Measurements from ENCODE around the gene CGRRF1.

Gene CGRRF1

DNA sequence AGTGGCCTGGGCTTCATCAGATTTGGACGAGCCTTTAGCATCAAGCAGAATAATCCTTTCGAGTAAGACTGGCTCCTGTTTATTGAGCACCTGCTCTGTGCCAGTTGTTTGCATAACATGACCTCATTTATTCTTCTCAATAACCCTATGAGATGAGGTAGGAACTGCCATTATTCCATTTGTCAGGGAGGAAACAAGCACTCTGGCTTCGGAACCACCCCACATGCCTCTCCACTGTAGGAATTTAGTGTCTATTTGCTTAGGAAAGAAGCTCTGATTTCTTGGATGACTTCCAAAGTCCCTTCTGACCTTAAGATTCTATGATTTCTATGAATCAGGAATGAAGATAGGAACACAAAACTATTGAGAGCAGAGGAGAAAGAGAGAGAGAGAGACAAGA, 68.3 kb downstream of the CGRRF1 start:
- DNase-seq (ENCODE audit: low read depth), result no peak
- no peak overlapping the region for H3K4me3 ChIP-seq (ENCODE audit: low read depth, low read length)
- TF ChIP-seq, protein P1, sequence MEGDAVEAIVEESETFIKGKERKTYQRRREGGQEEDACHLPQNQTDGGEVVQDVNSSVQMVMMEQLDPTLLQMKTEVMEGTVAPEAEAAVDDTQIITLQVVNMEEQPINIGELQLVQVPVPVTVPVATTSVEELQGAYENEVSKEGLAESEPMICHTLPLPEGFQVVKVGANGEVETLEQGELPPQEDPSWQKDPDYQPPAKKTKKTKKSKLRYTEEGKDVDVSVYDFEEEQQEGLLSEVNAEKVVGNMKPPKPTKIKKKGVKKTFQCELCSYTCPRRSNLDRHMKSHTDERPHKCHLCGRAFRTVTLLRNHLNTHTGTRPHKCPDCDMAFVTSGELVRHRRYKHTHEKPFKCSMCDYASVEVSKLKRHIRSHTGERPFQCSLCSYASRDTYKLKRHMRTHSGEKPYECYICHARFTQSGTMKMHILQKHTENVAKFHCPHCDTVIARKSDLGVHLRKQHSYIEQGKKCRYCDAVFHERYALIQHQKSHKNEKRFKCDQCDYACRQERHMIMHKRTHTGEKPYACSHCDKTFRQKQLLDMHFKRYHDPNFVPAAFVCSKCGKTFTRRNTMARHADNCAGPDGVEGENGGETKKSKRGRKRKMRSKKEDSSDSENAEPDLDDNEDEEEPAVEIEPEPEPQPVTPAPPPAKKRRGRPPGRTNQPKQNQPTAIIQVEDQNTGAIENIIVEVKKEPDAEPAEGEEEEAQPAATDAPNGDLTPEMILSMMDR (IDR thresholded peaks at IDR 0.05; ENCODE audit: control insufficient read depth, extremely low read depth, insufficient read depth), result no peak

DNA sequence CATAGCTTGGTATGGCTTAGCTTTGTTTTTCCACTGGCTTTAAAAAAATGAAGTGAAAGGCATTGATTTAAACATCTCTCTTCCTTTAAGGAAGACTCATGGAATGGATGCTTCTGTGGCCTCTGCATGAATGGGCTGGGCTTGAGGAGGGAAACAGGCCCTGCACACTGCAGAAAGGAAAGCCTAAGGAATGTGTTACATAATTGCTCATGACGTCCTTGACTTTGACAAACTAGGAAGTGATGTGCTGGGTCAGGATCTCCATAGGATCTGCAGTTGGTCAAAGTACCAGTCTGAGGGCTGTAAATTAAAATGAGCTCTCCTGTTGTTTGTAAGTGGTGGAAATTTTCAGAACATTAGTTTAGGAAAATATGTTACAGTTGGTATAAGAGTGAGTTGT, 69.9 kb downstream of the CGRRF1 start:
- no peak for DNase-seq (ENCODE audit: low read depth)
- TF ChIP-seq, protein P1 (IDR thresholded peaks at IDR 0.05; ENCODE audit: control insufficient read depth, extremely low read depth, insufficient read depth), result no peak

DNA sequence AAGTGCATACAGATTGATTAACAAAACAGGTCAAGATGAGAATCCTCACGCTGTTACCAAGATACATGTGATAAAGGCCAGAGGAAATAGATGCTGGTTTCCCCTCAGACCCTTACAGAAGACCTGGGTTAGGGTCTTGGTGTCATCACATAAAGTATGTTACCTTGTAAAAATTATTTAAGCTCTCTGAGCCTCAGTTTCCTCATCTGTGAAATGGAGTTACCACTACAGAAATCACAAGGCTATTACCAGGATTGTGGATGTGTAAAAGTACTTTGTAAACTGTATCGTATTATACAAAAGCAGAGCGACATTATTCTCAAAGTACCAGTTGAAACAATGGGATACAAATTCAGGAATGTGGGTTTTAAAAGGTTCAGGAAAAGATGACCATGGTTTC, 71.2 kb downstream of the CGRRF1 start:
- DNase-seq (ENCODE audit: low read depth), result no peak
- H3K4me3 ChIP-seq (ENCODE audit: low read depth, low read length), result no peak overlapping the region
- TF ChIP-seq, protein P1 (IDR thresholded peaks at IDR 0.05; ENCODE audit: control insufficient read depth, extremely low read depth, insufficient read depth), result no peak

More for the DNA sequence above, 69.9 kb downstream of the CGRRF1 start:
- no peak overlapping the region for H3K4me3 ChIP-seq (ENCODE audit: low read depth, low read length)

DNA sequence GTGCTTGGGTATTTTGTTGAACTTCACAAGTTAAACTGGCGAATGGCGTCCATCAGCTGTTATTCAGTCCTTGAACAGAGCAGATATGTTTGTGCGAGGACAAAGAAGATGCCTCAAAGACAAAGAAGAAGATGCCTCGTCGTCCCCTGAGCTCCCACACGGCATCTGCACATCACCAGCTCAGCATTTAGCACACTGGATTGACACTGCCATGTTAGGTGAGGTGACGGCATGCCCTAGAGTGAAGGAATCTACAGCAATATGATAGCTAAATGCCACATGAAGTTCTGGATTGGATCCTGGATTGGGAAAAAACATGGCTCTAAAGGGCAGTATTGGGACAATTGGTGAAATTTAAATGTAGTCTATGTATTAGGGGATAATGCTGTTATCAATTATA, 72.6 kb downstream of the CGRRF1 start:
- TF ChIP-seq, protein P1 (IDR thresholded peaks at IDR 0.05; ENCODE audit: control insufficient read depth, extremely low read depth, insufficient read depth), result no peak
- H3K4me3 ChIP-seq (ENCODE audit: low read depth, low read length), result no peak overlapping the region

DNA sequence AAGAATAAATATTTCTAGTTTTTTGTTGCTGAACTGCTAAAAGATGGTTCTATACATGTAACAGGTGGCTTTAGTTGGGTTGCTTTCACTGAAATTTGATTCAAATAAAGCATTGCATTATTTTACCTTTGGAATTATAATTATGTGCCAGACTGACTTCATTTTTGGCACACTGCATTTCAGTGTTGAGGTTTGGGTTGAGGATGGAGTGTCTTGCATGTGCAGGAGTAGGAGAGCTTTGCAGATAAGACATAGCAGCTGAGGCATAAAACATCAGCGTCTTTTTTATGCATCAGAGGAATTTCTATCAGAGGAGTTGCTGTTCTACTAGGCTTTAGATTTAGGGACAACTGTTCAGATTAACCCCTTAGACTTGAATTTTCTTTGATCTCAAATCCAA, 74.4 kb downstream of the CGRRF1 start:
- no peak for DNase-seq (ENCODE audit: low read depth)
- TF ChIP-seq, protein P1 (IDR thresholded peaks at IDR 0.05; ENCODE audit: control insufficient read depth, extremely low read depth, insufficient read depth), result no peak
- no peak overlapping the region for H3K4me3 ChIP-seq (ENCODE audit: low read depth, low read length)

More for the DNA sequence above, 72.6 kb downstream of the CGRRF1 start:
- DNase-seq (ENCODE audit: low read depth), result no peak

DNA sequence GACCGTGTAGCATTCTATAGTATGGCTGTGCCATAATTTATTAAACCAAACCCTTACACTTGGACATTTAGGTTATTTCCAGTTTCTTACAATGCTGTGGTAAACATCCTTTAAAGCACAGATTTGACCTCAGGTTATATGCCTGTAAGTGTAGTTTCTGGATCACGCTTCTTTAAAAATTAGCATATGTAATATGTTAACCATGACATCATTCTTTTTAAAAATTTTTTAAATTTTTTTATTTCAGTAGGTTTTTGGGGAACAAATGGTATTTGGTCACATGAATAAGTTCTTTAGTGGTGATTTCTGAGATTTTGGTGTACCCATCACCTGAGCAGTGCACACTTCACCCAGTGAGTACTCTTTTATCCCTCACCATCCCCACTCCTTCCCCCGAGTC, 75.5 kb downstream of the CGRRF1 start:
- TF ChIP-seq, protein P1 (IDR thresholded peaks at IDR 0.05; ENCODE audit: control insufficient read depth, extremely low read depth, insufficient read depth), result no peak
- no peak for DNase-seq (ENCODE audit: low read depth)
- no peak overlapping the region for H3K4me3 ChIP-seq (ENCODE audit: low read depth, low read length)

Data from LNCaP clone FGC (cell line).